ENCODE measurements around the gene KIZ.
A peak's percentile ranks its signal among the peaks of the same experiment; 100 is the strongest.

KIZ gene

GRCh38 chr20:21090111-21090618 is 35.7 kb upstream of the KIZ start:
- no peak for DNase-seq (ENCODE audit: low read depth)
- no peak overlapping the region for H3K4me3 ChIP-seq (ENCODE audit: low read depth, low read length)
- no peak for TF ChIP-seq CTCF (conservative IDR thresholded peaks at IDR 0.05; ENCODE audit: low read depth, low read length)

GRCh38 chr20:21090721-21091120 is 35.2 kb upstream of the KIZ start:
- H3K4me3 ChIP-seq (ENCODE audit: low read depth, low read length) = no peak overlapping the region
- TF ChIP-seq CTCF (conservative IDR thresholded peaks at IDR 0.05; ENCODE audit: low read depth, low read length) = no peak
- no peak for DNase-seq (ENCODE audit: low read depth)

GRCh38 chr20:21092806-21093205 is 33.1 kb upstream of the KIZ start:
- H3K4me3 ChIP-seq (ENCODE audit: low read depth, low read length) = no peak overlapping the region
- no peak for TF ChIP-seq CTCF (conservative IDR thresholded peaks at IDR 0.05; ENCODE audit: low read depth, low read length)
- DNase-seq (ENCODE audit: low read depth) = no peak

- peak; percentile 18 for DNase-seq (ENCODE audit: low read depth)
- no peak for TF ChIP-seq CTCF (conservative IDR thresholded peaks at IDR 0.05; ENCODE audit: low read depth, low read length)
- no peak overlapping the region for H3K4me3 ChIP-seq (ENCODE audit: low read depth, low read length)
Observed at GRCh38 chr20:21096321-21097043, 29.4 kb upstream of the KIZ start.

- no peak for DNase-seq (ENCODE audit: low read depth)
- peak overlapping the region; percentile 11 for H3K4me3 ChIP-seq (ENCODE audit: low read depth, low read length)
- TF ChIP-seq CTCF (conservative IDR thresholded peaks at IDR 0.05; ENCODE audit: low read depth, low read length) = no peak
Observed at GRCh38 chr20:21099751-21100577, 25.9 kb upstream of the KIZ start.

- no peak overlapping the region for H3K4me3 ChIP-seq (ENCODE audit: low read depth, low read length)
- no peak for DNase-seq (ENCODE audit: low read depth)
- TF ChIP-seq CTCF (conservative IDR thresholded peaks at IDR 0.05; ENCODE audit: low read depth, low read length) = no peak
Observed at GRCh38 chr20:21100578-21101452, 25.1 kb upstream of the KIZ start.
